ENCODE data around the gene MFRP. TPM values are rescaled to one million over a fixed set of nuclear protein-coding genes. Genes with fewer than 3 reads are reported as not detected.

The MFRP gene
- total and polyA plus RNA-seq, 9 of the 15 experiments (the other 6 are each of a cell fraction or from before 2014, with no cell fraction given): not detected

DNA sequence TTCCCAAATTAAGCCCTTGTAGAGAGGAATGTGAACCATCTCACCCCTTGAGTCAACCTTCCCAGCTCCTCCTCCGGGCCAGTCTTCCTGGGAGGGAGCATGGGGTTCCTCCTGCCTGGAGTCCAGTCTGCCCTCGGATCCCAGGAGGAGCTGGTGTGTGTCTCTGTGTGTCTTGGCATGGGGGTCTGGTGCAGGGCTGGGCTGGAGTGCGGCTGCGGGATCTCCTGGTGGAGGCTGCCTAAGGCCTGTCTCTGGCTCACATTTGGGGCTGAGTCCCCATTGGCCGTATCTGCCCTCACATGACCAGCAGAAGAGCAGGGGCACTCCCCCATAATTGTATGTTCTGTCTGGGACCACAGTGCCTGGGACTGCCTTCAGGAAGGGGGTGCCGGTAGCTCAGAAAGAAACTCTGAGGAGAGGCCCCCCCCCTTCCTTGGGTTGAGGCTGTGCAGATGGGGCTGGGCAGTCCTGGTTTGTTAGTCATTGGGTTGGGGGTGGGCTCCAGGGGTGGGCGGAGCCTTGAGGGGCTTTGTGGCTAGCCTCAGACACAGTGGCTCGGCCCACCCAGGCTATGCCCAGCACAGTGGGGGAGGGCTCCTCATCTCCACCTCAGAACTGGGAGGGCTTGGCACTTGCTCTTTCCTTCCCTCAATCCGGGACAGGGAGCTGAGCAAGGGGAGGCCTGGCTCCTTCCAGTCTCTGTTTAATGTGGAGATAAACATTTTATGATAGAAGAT, 8.8 kb downstream of the MFRP start:
- Histone ChIP-seq H3K27ac (ENCODE audit: extremely low read depth, low read depth, low read length) (0 out of 3 replicates have a peak overlapping the region, but pooled peaks have one; percentile 18), H4K20me1 (replicated peaks; ENCODE audit: control insufficient read depth, insufficient read depth, low read length) (no peaks in the 10 kb centered on the region), H3K36me3 (ENCODE audit: control insufficient read depth, insufficient read depth, low read length) (peaks cover 17% of the 10 kb centered on the region; the same call in 1 of the 3 replicates), H3K4me3 (no peak overlapping the region), H3K79me2 (ENCODE audit: control insufficient read depth, insufficient read depth, low read length) (peaks cover 30% of the 10 kb centered on the region), H3K9ac (ENCODE audit: insufficient read depth in 1 of 2, low read depth in 2 of 2, low read length in 2 of 2) (peak overlapping the region; percentile 23 to 81; a peak in 3 of 4 replicates), H3K4me2 (ENCODE audit: insufficient read depth, low read length) (peak overlapping the region; percentile 66), H3K9me3 (replicated peaks; ENCODE audit: control insufficient read depth, insufficient read depth, low read depth, low read length) (no peaks in the 10 kb centered on the region), H2AFZ (ENCODE audit: low read depth, low read length) (no peak overlapping the region), H3K4me1 (replicated peaks in 1 of 2; ENCODE audit: control insufficient read depth in 2 of 2, insufficient read depth in 2 of 2, low read length in 2 of 2) (peaks cover 23 to 70% of the 10 kb centered on the region in 2 experiments; a peak in 4 of 5 replicates), H3K9me1 (ENCODE audit: control insufficient read depth, insufficient read depth, low read length) (no peaks in the 10 kb centered on the region), H3K27me3 (ENCODE audit: control insufficient read depth in 2 of 2, insufficient read depth in 2 of 2, low read length in 2 of 2) (peaks cover 0 to 11% of the 10 kb centered on the region in 2 experiments; a peak in 3 of 5 replicates)
- 42% methylated on average over 7 of the region's 9 CpGs for WGBS (ENCODE audit: insufficient coverage, low coverage, missing lambda C conversion rate)
- FAIRE-seq (no peak), DNase-seq (ENCODE audit: extremely low read depth in 1 of 4, low spot score in 3 of 4) (peak; percentile 36 to 62 (median 56)), ATAC-seq (peak; percentile 1)
- intact Hi-C loops (cut with micrococcal nuclease) (loop anchor here (2.0 to 5.0 kb wide), 2 partner anchors 35 to 137 kb away; no protein-coding TSS in a partner anchor), in situ Hi-C loops (cut with MboI) (no loop called here)
- CTCF ChIA-PET (ENCODE audit: low intra/inter-chr PET ratio): interaction anchor here (0.7 to 1.3 kb wide), 2 partner anchors 135 to 137 kb away, joined by 3 read pairs; no protein-coding TSS in a partner anchor
- POLR2A ChIA-PET: interaction anchor here (0.6 to 2.6 kb wide), 29 partner anchors 10 to 466 kb away, joined by 3 to 22 read pairs (median 4); partner anchors contain the start of genes ABCG4, C2CD2L, CBL and MCAM
- no TSS peak for BruUV-seq (replicated peaks)
- no peak for TF ChIP-seq CCNT2 (IDR thresholded peaks at IDR 0.05; ENCODE audit: borderline replicate concordance, extremely low read depth, insufficient read length, low read depth, low read length)
- TF ChIP-seq HMG20B (CRISPR knock-in tag; IDR thresholded peaks at IDR 0.05): no peak
- no peak for TF ChIP-seq OTX1 (CRISPR knock-in tag; IDR thresholded peaks at IDR 0.05)
- no peak for TF ChIP-seq LEF1 (IDR thresholded peaks at IDR 0.05)
- no peak for TF ChIP-seq PCBP2 (IDR thresholded peaks at IDR 0.05; ENCODE audit: low read depth, low read length, poor library complexity, severe bottlenecking)
- TF ChIP-seq PHF20 (IDR thresholded peaks at IDR 0.05; ENCODE audit: partially characterized antibody): no peak
- no peak for TF ChIP-seq NFIC (IDR thresholded peaks at IDR 0.05)
- TF ChIP-seq TCF3 (CRISPR knock-in tag; IDR thresholded peaks at IDR 0.05): no peak
- 0 out of 2 replicates have a peak, but pooled peaks have one; percentile 30 for TF ChIP-seq POLR2A (conservative IDR thresholded peaks at IDR 0.05)
- TF ChIP-seq ZNF140 (CRISPR knock-in tag; IDR thresholded peaks at IDR 0.05): no peak
- TF ChIP-seq FOSL1 (tag; conservative IDR thresholded peaks at IDR 0.05): 0 out of 2 replicates have a peak, but pooled peaks have one; percentile 21
- TF ChIP-seq ZBTB7A (IDR thresholded peaks at IDR 0.05; ENCODE audit: borderline replicate concordance, control insufficient read depth, low read depth, low read length): peak; percentile 62; the same call in 1 of the 2 replicates
- no peak for TF ChIP-seq NR1H2 (CRISPR knock-in tag; IDR thresholded peaks at IDR 0.05)
- TF ChIP-seq, protein P1, sequence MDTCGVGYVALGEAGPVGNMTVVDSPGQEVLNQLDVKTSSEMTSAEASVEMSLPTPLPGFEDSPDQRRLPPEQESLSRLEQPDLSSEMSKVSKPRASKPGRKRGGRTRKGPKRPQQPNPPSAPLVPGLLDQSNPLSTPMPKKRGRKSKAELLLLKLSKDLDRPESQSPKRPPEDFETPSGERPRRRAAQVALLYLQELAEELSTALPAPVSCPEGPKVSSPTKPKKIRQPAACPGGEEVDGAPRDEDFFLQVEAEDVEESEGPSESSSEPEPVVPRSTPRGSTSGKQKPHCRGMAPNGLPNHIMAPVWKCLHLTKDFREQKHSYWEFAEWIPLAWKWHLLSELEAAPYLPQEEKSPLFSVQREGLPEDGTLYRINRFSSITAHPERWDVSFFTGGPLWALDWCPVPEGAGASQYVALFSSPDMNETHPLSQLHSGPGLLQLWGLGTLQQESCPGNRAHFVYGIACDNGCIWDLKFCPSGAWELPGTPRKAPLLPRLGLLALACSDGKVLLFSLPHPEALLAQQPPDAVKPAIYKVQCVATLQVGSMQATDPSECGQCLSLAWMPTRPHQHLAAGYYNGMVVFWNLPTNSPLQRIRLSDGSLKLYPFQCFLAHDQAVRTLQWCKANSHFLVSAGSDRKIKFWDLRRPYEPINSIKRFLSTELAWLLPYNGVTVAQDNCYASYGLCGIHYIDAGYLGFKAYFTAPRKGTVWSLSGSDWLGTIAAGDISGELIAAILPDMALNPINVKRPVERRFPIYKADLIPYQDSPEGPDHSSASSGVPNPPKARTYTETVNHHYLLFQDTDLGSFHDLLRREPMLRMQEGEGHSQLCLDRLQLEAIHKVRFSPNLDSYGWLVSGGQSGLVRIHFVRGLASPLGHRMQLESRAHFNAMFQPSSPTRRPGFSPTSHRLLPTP (IDR thresholded peaks at IDR 0.05; ENCODE audit: borderline replicate concordance, extremely low read depth, insufficient read length): no peak
- TF ChIP-seq, protein P2, sequence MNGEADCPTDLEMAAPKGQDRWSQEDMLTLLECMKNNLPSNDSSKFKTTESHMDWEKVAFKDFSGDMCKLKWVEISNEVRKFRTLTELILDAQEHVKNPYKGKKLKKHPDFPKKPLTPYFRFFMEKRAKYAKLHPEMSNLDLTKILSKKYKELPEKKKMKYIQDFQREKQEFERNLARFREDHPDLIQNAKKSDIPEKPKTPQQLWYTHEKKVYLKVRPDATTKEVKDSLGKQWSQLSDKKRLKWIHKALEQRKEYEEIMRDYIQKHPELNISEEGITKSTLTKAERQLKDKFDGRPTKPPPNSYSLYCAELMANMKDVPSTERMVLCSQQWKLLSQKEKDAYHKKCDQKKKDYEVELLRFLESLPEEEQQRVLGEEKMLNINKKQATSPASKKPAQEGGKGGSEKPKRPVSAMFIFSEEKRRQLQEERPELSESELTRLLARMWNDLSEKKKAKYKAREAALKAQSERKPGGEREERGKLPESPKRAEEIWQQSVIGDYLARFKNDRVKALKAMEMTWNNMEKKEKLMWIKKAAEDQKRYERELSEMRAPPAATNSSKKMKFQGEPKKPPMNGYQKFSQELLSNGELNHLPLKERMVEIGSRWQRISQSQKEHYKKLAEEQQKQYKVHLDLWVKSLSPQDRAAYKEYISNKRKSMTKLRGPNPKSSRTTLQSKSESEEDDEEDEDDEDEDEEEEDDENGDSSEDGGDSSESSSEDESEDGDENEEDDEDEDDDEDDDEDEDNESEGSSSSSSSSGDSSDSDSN (IDR thresholded peaks at IDR 0.05; ENCODE audit: borderline replicate concordance in 1 of 2, low read depth in 2 of 2, low read length in 2 of 2): no peak
- no peak for TF ChIP-seq SRF (CRISPR knock-in tag; IDR thresholded peaks at IDR 0.05)

Data from K562 (cell line).